Activated CD8-positive, alpha-beta T cell treated with anti-CD3 and anti-CD28 coated beads for 36 hours (primary cell): ENCODE results near the gene COA5. TPM values are rescaled to one million over a fixed set of nuclear protein-coding genes. Genes with fewer than 3 reads are reported as not detected.
A peak's percentile ranks its signal among the peaks of the same experiment; 100 is the strongest.

Source experiments
- ATAC-seq: fragments of 200-7000 bp; cut with Tn5 transposase; one replicate; pipeline ENCODE4 v1.10.0; 2021; ENCODE audit warnings: mild to moderate bottlenecking, moderate library complexity
- CTCF ChIA-PET: fragments of 350-600 bp; sonication (Branson Sonifier 250); formaldehyde crosslinking; loops from one replicate; lab custom pipeline; 2021; ENCODE audit warnings: antibody characterized with exemption; lab: Charles Lee
- POLR2A ChIA-PET: fragments of 350-600 bp; sonication (Branson Sonifier 250); formaldehyde crosslinking; loops from one replicate; lab custom pipeline; 2021; ENCODE audit warnings: antibody characterized with exemption; lab: Charles Lee
- DNase-seq: peaks from one replicate; pipeline ENCODE4 v3.0.0-alpha.2; 2020
- H3K27ac Mint-ChIP-seq: one replicate; pipeline ENCODE4 v1.8.0; 2021; ENCODE audit warnings: mild to moderate bottlenecking, mixed read lengths
- H3K27me3 Mint-ChIP-seq: one replicate; pipeline ENCODE4 v1.8.0; 2021; ENCODE audit warnings: mixed read lengths
- H3K36me3 Mint-ChIP-seq: one replicate; pipeline ENCODE4 v1.8.0; 2021; ENCODE audit warnings: low read depth, mixed read lengths
- H3K4me1 Mint-ChIP-seq: one replicate; pipeline ENCODE4 v1.8.0; 2021; ENCODE audit warnings: low read depth, mixed read lengths
- H3K4me3 Mint-ChIP-seq: one replicate; pipeline ENCODE4 v1.8.0; 2021; ENCODE audit warnings: mild to moderate bottlenecking, moderate library complexity, mixed read lengths
- H3K9me3 Mint-ChIP-seq: one replicate; pipeline ENCODE4 v1.8.0; 2021; ENCODE audit warnings: mixed read lengths
- CTCF ChIP-seq: fragments of 200-600 bp; IDR thresholded peaks from one replicate; pipeline ENCODE4 v1.8.0; 2022; ENCODE audit warnings: antibody characterized with exemption, mild to moderate bottlenecking
- intact Hi-C: fragments of 100-400 bp; cut with micrococcal nuclease; formaldehyde crosslinking; loops from one replicate; pipeline ENCODE4 v1.10.0; 2022
- total RNA-seq, 2 experiments: library from RNA; stranded (reverse); gene quantifications; one replicate each; pipeline ENCODE4 v1.2.3, GENCODE V29; 2021

COA5 gene
- total RNA-seq, 2 experiments from 2014 or later = 27.5 to 32.7 TPM

- POLR2A ChIA-PET = interaction anchor here (0.7 to 1.1 kb wide), 2 partner anchors 208 to 532 kb away, joined by 3 read pairs; no protein-coding TSS in a partner anchor
- no peak for TF ChIP-seq CTCF
- Mint-ChIP-seq H3K36me3 (peaks cover 28% of the 10 kb centered on the region), H3K4me1 (peaks cover 40% of the 10 kb centered on the region), H3K9me3 (no peaks in the 10 kb centered on the region), H3K27ac (peak overlapping the region; percentile 69), H3K4me3 (no peak overlapping the region), H3K27me3 (no peaks in the 10 kb centered on the region)
- DNase-seq (no peak), ATAC-seq (peak; percentile 49)
- CTCF ChIA-PET = interaction anchor here (1.2 to 1.3 kb wide), 3 partner anchors 9 to 26 kb away, joined by 4 read pairs; no protein-coding TSS in a partner anchor
- intact Hi-C loops = no loop called here
Measured at GRCh38 chr2:98623657-98624056, 15.3 kb upstream of the COA5 start.

- ChIA-PET CTCF (interaction anchor here (1.7 kb wide), 1 partner anchor 16 kb away, joined by 4 read pairs; no protein-coding TSS in a partner anchor), POLR2A (no interaction called here)
- peak overlapping the region; percentile 70 for H3K27ac Mint-ChIP-seq
- peaks cover 52% of the 10 kb centered on the region for H3K4me1 Mint-ChIP-seq
- no peak for DNase-seq
- H3K27me3 Mint-ChIP-seq = no peaks in the 10 kb centered on the region
- ATAC-seq = no peak
- H3K9me3 Mint-ChIP-seq = no peaks in the 10 kb centered on the region
- H3K4me3 Mint-ChIP-seq = no peak overlapping the region
- peaks cover 58% of the 10 kb centered on the region for H3K36me3 Mint-ChIP-seq
- TF ChIP-seq CTCF = no peak
- intact Hi-C loops = no loop called here
Measured at GRCh38 chr2:98617149-98617548, 8.8 kb upstream of the COA5 start.

GRCh38 chr2:98615481-98615880 is 7.2 kb upstream of the COA5 start:
- ATAC-seq (no peak), DNase-seq (no peak)
- Mint-ChIP-seq H3K36me3 (peaks cover 62% of the 10 kb centered on the region), H3K4me3 (no peak overlapping the region), H3K4me1 (peaks cover 56% of the 10 kb centered on the region), H3K9me3 (no peaks in the 10 kb centered on the region), H3K27ac (peak overlapping the region; percentile 3), H3K27me3 (no peaks in the 10 kb centered on the region)
- CTCF ChIA-PET = no interaction called here
- intact Hi-C loops = no loop called here
- POLR2A ChIA-PET = interaction anchor here (0.6 kb wide), 1 partner anchor 199 kb away, joined by 3 read pairs; no protein-coding TSS in a partner anchor
- TF ChIP-seq CTCF = no peak

- no peak overlapping the region for H3K4me3 Mint-ChIP-seq
- TF ChIP-seq CTCF = no peak
- H3K4me1 Mint-ChIP-seq = peaks cover 59% of the 10 kb centered on the region
- ATAC-seq (no peak), DNase-seq (no peak)
- CTCF ChIA-PET = interaction anchor here (1.3 kb wide), 1 partner anchor 35 kb away, joined by 5 read pairs; no protein-coding TSS in a partner anchor
- H3K9me3 Mint-ChIP-seq = no peaks in the 10 kb centered on the region
- POLR2A ChIA-PET = no interaction called here
- H3K27me3 Mint-ChIP-seq = no peaks in the 10 kb centered on the region
- peak overlapping the region; percentile 50 for H3K27ac Mint-ChIP-seq
- intact Hi-C loops = no loop called here
- peaks cover 66% of the 10 kb centered on the region for H3K36me3 Mint-ChIP-seq
Measured at GRCh38 chr2:98614024-98614739, 5.9 kb upstream of the COA5 start.
